ENCODE results near the gene TTF1.

DNA sequence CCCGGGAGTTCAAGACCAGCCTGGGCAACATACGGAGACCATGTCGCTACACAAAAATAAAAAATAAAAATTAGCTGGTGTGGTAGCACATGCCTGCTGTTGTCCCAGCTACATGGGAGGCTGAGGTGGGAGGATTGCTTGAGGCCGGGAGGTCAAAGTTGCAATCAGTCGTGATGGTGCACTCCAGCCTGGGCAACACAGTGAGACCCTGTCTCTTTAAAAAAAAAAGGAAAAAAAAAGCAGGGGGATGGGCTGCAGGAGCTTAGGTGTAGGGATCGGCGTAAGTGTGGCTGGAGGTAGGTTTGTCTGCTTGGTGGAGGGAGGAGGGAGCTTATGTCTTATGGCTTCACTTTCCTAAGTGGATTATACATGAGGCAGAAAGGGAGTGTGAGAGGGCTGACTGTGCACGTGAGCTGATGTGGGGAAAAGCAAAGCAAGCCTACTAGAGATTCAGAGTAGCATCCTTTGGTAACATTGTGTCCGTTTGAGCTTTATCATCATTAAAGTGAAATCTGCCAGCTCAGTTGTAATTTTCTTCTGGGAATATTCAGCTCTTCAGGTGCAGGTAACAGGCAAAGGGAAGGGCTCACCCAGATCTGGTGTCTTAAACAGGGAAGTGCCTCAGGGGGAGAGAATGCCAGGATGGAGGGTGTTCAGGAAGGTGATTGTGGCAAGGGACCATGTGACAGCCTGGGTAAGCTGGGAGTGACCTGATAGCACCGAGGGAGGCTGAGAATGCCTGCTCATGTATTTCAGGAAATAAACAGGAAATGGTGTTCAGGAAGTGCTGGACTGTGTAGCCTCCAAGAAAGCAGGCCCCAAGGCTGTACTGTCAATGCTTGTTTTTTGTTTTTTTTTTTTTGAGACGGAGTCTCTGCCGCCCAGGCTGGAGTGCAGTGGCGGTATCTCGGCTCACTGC lies 34.2 kb downstream of the TTF1 start:
- TF ChIP-seq POLR2AphosphoS5 (IDR thresholded peaks at IDR 0.05) (no peak), EP300 (IDR thresholded peaks at IDR 0.05) (no peak), POLR2A (IDR thresholded peaks at IDR 0.05) (no peak)
- TF ChIP-seq, protein P1, sequence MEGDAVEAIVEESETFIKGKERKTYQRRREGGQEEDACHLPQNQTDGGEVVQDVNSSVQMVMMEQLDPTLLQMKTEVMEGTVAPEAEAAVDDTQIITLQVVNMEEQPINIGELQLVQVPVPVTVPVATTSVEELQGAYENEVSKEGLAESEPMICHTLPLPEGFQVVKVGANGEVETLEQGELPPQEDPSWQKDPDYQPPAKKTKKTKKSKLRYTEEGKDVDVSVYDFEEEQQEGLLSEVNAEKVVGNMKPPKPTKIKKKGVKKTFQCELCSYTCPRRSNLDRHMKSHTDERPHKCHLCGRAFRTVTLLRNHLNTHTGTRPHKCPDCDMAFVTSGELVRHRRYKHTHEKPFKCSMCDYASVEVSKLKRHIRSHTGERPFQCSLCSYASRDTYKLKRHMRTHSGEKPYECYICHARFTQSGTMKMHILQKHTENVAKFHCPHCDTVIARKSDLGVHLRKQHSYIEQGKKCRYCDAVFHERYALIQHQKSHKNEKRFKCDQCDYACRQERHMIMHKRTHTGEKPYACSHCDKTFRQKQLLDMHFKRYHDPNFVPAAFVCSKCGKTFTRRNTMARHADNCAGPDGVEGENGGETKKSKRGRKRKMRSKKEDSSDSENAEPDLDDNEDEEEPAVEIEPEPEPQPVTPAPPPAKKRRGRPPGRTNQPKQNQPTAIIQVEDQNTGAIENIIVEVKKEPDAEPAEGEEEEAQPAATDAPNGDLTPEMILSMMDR (IDR thresholded peaks at IDR 0.05) = no peak

Data from gastroesophageal sphincter (tissue), 3 donors.